ENCODE measurements around the gene YIF1A.

The YIF1A gene

GRCh38 chr11:66242095-66242765 is 46.7 kb downstream of the YIF1A start:
- no peak for DNase-seq

GRCh38 chr11:66240781-66241136 is 48.2 kb downstream of the YIF1A start:
- no peak for DNase-seq

GRCh38 chr11:66239998-66240780 is 48.8 kb downstream of the YIF1A start:
- no peak for DNase-seq

GRCh38 chr11:66239511-66239910 is 49.4 kb downstream of the YIF1A start:
- no peak for DNase-seq

- no peak for DNase-seq
These were observed 50.0 kb downstream of the YIF1A start for GRCh38 chr11:66238786-66239413.

- DNase-seq: no peak
These were observed 51.1 kb downstream of the YIF1A start for GRCh38 chr11:66237867-66238266.

GRCh38 chr11:66235141-66235540 is 53.8 kb downstream of the YIF1A start:
- DNase-seq: no peak
